Heart left ventricle (tissue), 16 donors: ENCODE results near the gene UBASH3A. TPM values are rescaled to one million over a fixed set of nuclear protein-coding genes. Genes with fewer than 3 reads are reported as not detected.

Source experiments
- ATAC-seq, 4 donors: fragments of 200-7000 bp; cut with Tn5 transposase; one replicate each; pipeline ENCODE4 v1.9.1; 2020 to 2022; ENCODE audit warnings: moderate library complexity in 4 of 4, mild to moderate bottlenecking in 3 of 4, moderate number of reproducible peaks in 1 of 4
- DNase-seq, 5 donors: peaks; one replicate each; pipeline ENCODE4 v3.0.0-alpha.2; 2020
- H3K27ac ChIP-seq, 12 donors: fragments of 200-600 bp; sonication (generic) in 4 of 12; one replicate each; pipeline versions ENCODE4 v1.5.0 to v1.8.0; 2016 to 2022; ENCODE audit warnings: mild to moderate bottlenecking in 2 of 12
- H3K27me3 ChIP-seq, 9 donors: fragments of 200-600 bp; sonication (generic) in 2 of 9; one replicate each; pipeline versions ENCODE4 v1.5.1 to v1.8.0; 2016 to 2022; ENCODE audit warnings: mild to moderate bottlenecking in 3 of 9
- H3K36me3 ChIP-seq, 9 donors: fragments of 200-600 bp; sonication (generic) in 2 of 9; one replicate each; pipeline versions ENCODE4 v1.5.0 to v1.8.0; 2018 to 2022; ENCODE audit warnings: mild to moderate bottlenecking in 2 of 9
- H3K4me1 ChIP-seq, 12 donors: fragments of 200-600 bp; sonication (generic) in 4 of 12; one replicate each; pipeline versions ENCODE4 v1.5.0 to v1.8.0; 2016 to 2022; ENCODE audit warnings: mild to moderate bottlenecking in 3 of 12
- H3K4me3 ChIP-seq, 12 donors: fragments of 200-600 bp; sonication (generic) in 4 of 12; one replicate each; pipeline versions ENCODE4 v1.5.0 to v1.8.0; 2017 to 2022; ENCODE audit warnings: mild to moderate bottlenecking in 9 of 12, moderate library complexity in 4 of 12
- H3K9me3 ChIP-seq, 12 donors: fragments of 200-600 bp; sonication (generic) in 4 of 12; one replicate each; pipeline versions ENCODE4 v1.5.0 to v1.8.0; 2016 to 2022; ENCODE audit warnings: mild to moderate bottlenecking in 1 of 12
- POLR2A ChIP-seq, 2 donors: fragments of 450-650 bp; IDR thresholded peaks; one replicate each; pipeline ENCODE4 v1.6.1; 2017; ENCODE audit warnings: antibody characterized with exemption in 2 of 2, mild to moderate bottlenecking in 2 of 2, moderate library complexity in 2 of 2
- WGBS, 4 donors: extraction: QIAGEN DNeasy Blood & Tissue Kit in 2 of 4; methylation state at CpG; one replicate each; pipeline versions ENCODE4 v1.1.5 to v1.1.7; 2013 to 2018; 5-methylcytosine and 5-hydroxymethylcytosine counted together
- intact Hi-C, 10 donors: fragments of 100-400 bp; cut with DNase I; formaldehyde crosslinking; loops; one replicate each; pipeline versions ENCODE4 v1.11.1 to v1.14.2; 2022
- polyA plus RNA-seq, 2 donors: library from polyadenylated mRNA; stranded (reverse); fragments of 200-250 nt; gene quantifications; one replicate each; pipeline ENCODE4 v1.2.3, GENCODE V29; 2013
- total RNA-seq, 9 donors: library from RNA; depleted of rRNA in 2 of 9; stranded (reverse); fragments of >200 nt in 2 of 9; fragmentation: NEBNext Ultra II Directional in 3 of 9; extraction: Animal tissue kit (Norgen Biotek cat#: 25700) in 3 of 9; gene quantifications; one replicate each; pipeline versions ENCODE4 v1.1.0 to v1.2.4, GENCODE V29; 2016 to 2023
- TF ChIP-seq, protein P1 (sequence below), 12 donors: fragments of 200-600 bp; sonication (generic) in 4 of 12; IDR thresholded peaks; one replicate each; pipeline versions ENCODE4 v1.5.0 to v1.8.0; 2018 to 2022; ENCODE audit warnings: antibody characterized with exemption in 12 of 12, mild to moderate bottlenecking in 5 of 12
- donor health status: ischemic (EF 13 %, LVEDD 7.1; RV severe dilation, severe dysfunction).
- donor health status: healthy with polysubstance abuse.
- donor health status: DM: no; HTN: yes; CAD: no.
- donor health status: DM: no; HTN: no; CAD: no.
- donor health status: ischemic (EF 25% LVEDD 6.9; RV normal size, moderate dysfunction).
- donor health status: ischemic (EF 25% LVEDD 5.7; RV mildly dilated, moderate dysfunction).
- donor health status: healthy.
- donor health status: DM: yes; HTN: yes; CAD: no.
- donor health status: ischemic (EF 35%, LVEDD 5.7; RV mildly dilated, moderate dysfunction).
- donor health status: nonischemic (EF 11% LVEDD 7.7; RV severe dilation, severe dysfunction).
- donor health status: DM: yes; HTN: yes; CAD: no.
- donor health status: PGD.
- donor health status: ischemic (EF 29% LVEDD 5.4; RV normal size, mild dysfunction).
- donor health status: nonischemic (EF 23%, LVEDD 6.1; RV moderate dilation, normal function).

Gene UBASH3A
- total and polyA plus RNA-seq, 11 donors = 0.04 to 2.4 (median 0.47) TPM; not detected in 7

DNA sequence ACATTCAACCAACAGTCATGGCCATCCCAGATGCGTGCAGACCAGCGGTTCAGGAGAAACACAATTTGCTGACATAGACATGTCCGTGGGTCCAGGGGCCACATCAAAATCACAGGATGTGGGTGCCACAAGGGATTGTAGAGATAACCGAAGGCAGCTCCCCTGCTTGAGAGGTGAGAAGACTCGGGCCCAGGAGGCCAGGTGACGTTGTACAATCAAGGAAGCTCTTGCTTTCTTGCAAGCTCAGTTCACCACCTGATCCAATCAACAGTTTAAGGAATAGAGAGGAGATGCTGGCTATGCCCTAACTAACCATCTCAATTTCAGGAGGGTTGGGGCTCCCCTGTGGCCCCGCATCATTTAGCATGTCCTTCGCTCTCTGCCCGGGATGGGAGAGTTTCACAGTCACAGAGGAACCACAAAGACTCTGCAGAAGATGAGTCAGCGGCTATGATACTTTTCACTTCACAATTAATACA, 19.5 kb downstream of the UBASH3A start:
- H3K27me3 ChIP-seq = peaks cover 0 to 53% (median 2%) of the 10 kb centered on the region in 9 donors
- ATAC-seq (no peak), DNase-seq (no peak)
- intact Hi-C loops = no loop called here
- TF ChIP-seq POLR2A (IDR thresholded peaks at IDR 0.05) = no peak
- TF ChIP-seq, protein P1, sequence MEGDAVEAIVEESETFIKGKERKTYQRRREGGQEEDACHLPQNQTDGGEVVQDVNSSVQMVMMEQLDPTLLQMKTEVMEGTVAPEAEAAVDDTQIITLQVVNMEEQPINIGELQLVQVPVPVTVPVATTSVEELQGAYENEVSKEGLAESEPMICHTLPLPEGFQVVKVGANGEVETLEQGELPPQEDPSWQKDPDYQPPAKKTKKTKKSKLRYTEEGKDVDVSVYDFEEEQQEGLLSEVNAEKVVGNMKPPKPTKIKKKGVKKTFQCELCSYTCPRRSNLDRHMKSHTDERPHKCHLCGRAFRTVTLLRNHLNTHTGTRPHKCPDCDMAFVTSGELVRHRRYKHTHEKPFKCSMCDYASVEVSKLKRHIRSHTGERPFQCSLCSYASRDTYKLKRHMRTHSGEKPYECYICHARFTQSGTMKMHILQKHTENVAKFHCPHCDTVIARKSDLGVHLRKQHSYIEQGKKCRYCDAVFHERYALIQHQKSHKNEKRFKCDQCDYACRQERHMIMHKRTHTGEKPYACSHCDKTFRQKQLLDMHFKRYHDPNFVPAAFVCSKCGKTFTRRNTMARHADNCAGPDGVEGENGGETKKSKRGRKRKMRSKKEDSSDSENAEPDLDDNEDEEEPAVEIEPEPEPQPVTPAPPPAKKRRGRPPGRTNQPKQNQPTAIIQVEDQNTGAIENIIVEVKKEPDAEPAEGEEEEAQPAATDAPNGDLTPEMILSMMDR (IDR thresholded peaks at IDR 0.05) = no peak
- H3K9me3 ChIP-seq = peaks cover 0 to 18% (median 0%) of the 10 kb centered on the region in 12 donors
- H3K27ac ChIP-seq = peak overlapping the region in 1 of 12 donors; percentile 82
- H3K4me3 ChIP-seq = no peak overlapping the region
- peaks cover 0 to 5% (median 0%) of the 10 kb centered on the region in 9 donors for H3K36me3 ChIP-seq
- H3K4me1 ChIP-seq = peaks cover 0 to 21% (median 0%) of the 10 kb centered on the region in 12 donors
- WGBS, 4 donors = 74 to 79% (median 76%) methylated on average over 10 of the region's 10 CpGs

DNA sequence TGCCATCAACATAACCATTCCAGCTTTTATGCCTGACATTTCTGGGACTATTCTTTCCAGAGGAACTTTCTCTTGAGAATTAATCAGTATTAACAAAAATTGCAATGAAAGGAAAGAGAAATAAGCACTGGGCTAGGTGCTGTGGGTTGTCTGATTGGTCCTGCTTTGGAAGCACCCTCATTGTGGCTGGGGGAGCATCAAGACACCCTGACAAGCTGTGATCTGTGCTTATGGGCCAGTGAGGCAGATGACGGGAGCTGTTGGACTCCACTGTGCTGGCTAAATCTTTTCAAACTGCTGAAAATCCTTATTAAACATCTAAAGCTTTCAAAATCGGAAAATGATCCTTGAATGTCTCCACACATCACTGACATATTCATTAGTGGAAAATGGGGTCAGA, 20.0 kb downstream of the UBASH3A start:
- TF ChIP-seq, protein P1 (IDR thresholded peaks at IDR 0.05) = no peak
- no peak for TF ChIP-seq POLR2A (IDR thresholded peaks at IDR 0.05)
- peaks cover 0 to 2% (median 0%) of the 10 kb centered on the region in 9 donors for H3K36me3 ChIP-seq
- DNase-seq (no peak), ATAC-seq (no peak)
- H3K27ac ChIP-seq = peak overlapping the region in 1 of 12 donors; percentile 82
- peaks cover 0 to 18% (median 0%) of the 10 kb centered on the region in 12 donors for H3K9me3 ChIP-seq
- WGBS, 4 donors = 63 to 81% (median 80%) methylated on average over 2 of the region's 2 CpGs
- no peak overlapping the region for H3K4me3 ChIP-seq
- peaks cover 0 to 21% (median 0%) of the 10 kb centered on the region in 12 donors for H3K4me1 ChIP-seq
- peaks cover 0 to 53% (median 2%) of the 10 kb centered on the region in 9 donors for H3K27me3 ChIP-seq
- intact Hi-C loops = no loop called here

DNA sequence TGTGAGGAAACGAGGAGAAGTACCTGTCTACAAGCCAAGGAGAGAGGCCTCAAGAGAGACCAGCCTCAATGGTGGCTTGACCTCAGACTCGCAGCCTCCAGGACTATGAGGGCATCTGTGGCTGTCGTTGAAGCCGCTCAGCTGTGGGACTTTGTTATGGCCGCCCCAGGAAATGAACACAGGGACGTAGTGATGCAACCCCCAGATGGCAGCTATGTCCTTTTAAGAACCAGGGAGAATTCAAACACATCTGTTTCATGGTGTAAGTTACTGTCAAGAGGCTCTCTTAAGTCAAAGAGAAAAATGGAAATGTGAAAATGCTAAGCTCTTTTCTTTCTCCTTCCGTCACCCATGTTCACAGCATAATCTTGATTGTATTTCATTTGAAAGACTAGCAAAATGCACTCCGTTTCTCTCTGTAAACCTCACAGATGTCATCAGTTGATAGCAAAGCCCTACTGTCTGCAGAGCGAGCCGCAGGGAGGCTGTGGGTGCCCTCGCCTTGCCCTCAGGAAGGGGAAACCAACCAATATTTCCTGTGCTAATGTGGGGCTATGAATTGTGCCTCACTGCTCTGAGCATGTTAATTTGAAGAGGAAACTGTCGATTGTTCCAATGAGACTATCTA, 21.3 kb downstream of the UBASH3A start:
- Histone ChIP-seq H3K27me3 (peaks cover 0 to 50% (median 2%) of the 10 kb centered on the region in 9 donors), H3K9me3 (peaks cover 0 to 11% (median 0%) of the 10 kb centered on the region in 12 donors), H3K36me3 (no peaks in the 10 kb centered on the region), H3K27ac (peak overlapping the region in 1 of 12 donors; percentile 82), H3K4me1 (peaks cover 0 to 21% (median 0%) of the 10 kb centered on the region in 12 donors), H3K4me3 (no peak overlapping the region)
- WGBS, 4 donors = 58 to 68% (median 59%) methylated on average over 12 of the region's 12 CpGs
- peak in 2 of 4 donors; percentile 21 to 57 for ATAC-seq
- DNase-seq = no peak
- intact Hi-C loops = no loop called here
- TF ChIP-seq POLR2A (IDR thresholded peaks at IDR 0.05) = no peak
- TF ChIP-seq, protein P1 (IDR thresholded peaks at IDR 0.05) = no peak

DNA sequence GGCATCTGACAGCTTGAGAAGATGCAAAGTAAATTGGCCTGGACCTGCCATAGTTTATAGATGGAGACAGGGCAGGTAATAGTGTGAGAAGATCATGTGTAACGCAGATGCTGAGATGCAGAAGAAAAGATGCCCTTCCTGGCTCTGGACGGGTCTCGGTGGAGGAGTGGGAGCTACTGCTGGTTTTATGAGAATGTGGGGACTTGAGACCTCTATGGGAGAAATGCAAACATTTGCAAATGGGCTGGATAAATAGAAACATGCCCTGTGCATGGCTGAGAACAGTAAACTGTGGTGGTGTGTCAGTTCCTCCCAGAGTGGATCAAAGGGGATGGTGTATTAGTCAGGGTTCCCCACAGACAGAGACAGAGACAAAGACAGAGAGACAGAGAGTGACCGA, 21.9 kb downstream of the UBASH3A start:
- no peak for TF ChIP-seq POLR2A (IDR thresholded peaks at IDR 0.05)
- TF ChIP-seq, protein P1 (IDR thresholded peaks at IDR 0.05) = no peak

More for the DNA sequence above, 21.9 kb downstream of the UBASH3A start:
- WGBS, 4 donors = 74 to 82% (median 77%) methylated on average over 4 of the region's 4 CpGs
- Histone ChIP-seq H3K9me3 (peaks cover 0 to 8% (median 0%) of the 10 kb centered on the region in 12 donors), H3K27me3 (peaks cover 0 to 47% (median 2%) of the 10 kb centered on the region in 9 donors), H3K36me3 (no peaks in the 10 kb centered on the region), H3K27ac (peak overlapping the region in 1 of 12 donors; percentile 82), H3K4me1 (peaks cover 0 to 21% (median 0%) of the 10 kb centered on the region in 12 donors), H3K4me3 (no peak overlapping the region)
- no peak for ATAC-seq
- intact Hi-C loops = no loop called here
- DNase-seq = no peak
